ENCODE measurements around the gene CLCN4.

Gene CLCN4

DNA sequence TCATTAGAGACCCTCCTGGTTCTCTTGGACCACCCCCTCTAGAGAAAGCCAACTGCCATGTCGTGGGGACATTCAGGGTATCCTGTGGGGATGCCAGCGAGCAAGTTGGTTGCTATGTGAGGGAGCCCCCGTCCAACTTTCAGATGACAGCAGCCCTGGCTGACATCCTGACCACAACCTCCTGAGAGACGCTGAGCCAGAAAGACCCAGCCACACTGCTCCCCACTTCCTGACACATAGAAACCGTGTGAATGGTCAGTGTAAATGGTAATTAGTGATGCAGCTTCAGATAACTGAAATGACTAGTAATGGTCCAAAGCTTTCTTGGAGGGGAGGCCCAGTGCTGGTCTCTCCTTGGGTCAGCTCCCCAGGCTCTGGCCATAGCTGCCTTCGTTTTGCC lies 10.8 kb downstream of the CLCN4 start:
- DNase-seq (ENCODE audit: low spot score): no peak

DNA sequence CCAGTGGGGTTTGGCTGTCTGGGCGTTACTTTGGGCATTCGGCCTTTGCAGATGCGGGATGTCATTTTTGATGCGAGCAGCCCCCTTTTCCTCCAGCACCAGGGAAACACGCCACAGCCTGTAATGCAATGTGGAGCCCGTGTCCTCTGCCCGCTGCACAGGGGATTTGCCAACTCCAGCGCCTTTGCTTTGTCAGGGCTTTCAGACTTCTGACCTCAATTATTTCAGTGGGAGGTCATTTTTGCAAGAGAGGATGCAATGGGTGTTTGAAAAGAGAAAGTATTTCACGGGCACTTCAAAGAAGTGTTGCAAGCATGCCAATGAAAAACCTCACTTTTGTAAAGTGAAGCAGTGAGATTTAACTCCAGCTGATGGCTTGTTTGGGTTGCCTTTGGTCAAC lies 11.5 kb downstream of the CLCN4 start:
- DNase-seq (ENCODE audit: low spot score): no peak

DNA sequence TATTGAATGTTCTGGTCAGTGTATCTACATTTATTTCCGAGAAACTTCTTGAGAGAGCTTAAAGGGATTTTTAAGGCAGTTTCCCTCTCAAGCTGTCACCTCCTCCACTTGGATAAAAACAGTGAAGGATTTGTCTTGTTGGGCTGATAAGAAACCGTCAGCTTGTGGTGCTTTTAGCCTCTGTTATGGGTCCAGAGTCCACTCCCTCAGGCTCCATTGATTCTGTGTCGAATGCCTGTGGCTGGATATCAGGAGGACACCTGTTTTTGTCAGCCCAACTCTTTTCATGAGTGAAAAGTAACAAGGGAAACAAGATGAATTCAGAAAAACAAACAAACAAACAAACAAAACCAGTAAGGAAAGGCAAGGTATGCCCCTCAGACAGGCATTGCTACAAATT lies 12.4 kb downstream of the CLCN4 start:
- no peak for DNase-seq (ENCODE audit: low spot score)

DNA sequence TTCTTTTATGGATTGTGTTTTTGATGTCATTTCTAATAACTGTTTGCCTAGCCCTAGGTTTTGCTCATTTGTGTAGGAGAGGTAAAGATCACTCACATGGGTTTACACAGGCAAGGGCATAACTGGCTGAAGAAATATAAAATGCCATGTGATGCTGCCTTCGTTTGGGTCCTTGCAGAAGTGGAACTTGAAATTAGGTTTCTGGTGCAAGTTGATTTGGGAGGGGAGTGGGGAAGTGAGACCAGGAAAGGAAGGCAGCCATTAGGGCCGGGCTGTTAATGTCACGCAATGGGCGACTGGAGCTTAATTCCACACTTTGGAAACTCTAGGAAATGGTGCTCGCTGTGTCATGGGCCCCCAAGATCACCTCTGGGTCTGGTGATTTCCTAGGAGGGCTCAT lies 14.5 kb downstream of the CLCN4 start:
- DNase-seq (ENCODE audit: low spot score): no peak

DNA sequence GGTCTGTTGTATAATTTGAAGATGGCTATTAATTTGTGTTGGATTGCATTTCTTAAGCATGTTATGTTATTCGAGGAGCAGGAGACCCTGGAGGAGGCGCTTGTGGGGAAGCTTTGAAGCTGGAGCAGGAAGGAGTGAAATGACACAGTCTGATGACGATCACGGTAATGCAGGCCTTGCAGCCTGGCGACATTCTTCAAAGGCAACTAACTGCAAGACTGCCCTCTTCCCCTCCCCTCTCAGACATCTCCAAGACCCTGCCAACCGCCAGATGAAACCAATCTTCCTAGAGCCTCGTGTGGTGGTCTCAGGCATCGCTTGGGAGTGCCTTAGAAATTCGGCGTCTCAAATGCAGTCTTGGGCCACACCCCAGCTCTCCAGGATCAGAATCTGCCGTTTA lies 16.1 kb downstream of the CLCN4 start:
- no peak for DNase-seq (ENCODE audit: low spot score)

DNA sequence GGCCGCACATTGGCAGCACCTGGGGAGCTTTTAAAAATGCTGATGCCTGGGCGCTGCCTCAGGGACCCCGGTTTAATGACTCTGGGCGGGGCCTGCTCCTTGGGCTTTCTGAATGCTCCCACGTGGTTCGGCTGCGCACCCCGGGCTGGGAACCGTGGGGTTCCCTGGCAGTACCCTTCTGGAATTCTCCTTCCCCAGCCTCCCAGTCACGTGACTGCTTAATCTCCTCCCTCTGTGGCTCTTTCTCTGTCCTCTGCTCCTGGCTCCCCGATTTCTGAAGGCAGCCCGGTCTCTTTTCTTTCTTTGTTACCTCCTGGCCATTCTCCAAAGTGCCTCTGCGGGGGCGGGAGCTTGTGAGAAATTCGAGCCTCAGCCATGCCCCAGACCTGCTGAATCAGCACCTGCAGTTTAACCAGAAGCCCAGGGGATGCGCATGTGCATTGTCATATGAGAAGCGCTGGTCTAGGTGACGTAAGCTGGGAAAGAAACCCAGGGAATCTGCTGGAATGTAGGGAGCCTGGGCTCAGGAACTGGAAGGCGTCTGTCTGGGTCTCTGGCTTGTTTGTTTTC lies 16.6 kb downstream of the CLCN4 start:
- DNase-seq (ENCODE audit: low spot score): no peak

DNA sequence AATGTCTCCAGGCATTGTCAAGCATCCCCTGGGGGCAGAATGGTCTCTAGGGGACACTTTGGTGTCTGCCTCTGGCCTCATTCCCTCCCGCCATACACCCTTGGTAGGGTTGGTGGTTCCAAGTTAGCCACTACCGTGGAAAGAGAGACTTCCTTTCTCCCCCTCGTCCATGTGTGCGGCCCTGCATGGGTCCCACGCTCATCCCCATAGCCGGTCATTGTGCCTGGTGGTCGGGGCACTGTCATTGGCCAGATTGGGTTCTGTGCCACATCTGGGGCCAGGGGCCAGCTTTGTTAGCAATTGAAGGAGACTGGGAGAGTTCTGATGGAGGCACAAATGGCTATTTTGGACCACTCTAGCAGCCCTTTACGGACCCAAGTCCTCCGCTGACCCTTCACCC lies 17.3 kb downstream of the CLCN4 start:
- DNase-seq (ENCODE audit: low spot score): no peak

DNA sequence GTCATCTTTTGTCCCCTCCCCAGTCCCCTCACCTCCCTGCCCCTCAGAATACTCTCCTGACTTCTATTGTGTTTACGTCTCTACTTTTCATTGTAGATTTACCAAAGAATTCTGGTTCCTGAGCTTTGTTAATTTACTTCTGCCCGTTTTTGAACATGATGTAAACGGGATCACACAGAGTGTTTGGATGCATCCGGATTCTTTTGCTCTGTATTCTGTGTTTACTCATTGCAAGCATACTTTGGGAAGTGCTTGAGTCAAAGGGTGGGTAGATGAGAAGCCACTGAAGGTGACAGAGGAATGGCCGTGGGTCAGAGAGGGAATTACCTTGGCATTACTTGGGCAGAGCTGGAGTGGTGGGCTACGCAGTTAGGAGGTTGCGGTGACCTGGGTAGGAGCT lies 18.0 kb downstream of the CLCN4 start:
- no peak for DNase-seq (ENCODE audit: low spot score)

DNA sequence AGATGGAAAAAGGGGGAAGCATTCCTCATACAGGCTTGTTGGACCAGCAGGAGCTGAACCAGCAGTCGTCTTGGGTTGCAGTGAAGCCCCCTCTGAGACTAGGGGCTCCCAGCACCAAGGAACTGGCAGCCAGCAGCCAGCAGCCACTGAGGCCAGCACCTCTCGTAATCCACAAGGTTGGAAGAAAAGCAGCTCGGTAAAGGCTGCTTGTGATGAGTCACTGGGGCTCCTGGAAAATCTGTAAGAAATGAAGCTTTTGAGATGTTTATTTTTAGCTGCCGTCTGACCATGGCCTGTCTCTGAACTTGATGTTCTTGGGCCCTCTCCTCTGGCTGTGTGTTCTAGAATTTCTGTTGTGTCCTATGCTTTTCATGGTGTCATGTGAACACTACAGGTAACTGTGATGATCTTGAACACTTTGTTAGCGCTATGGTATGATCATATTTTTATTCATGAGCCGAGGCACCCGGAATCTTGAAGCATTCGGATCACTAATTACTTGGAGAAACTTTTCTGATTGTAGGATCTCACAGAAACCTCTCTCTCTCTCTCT lies 18.6 kb downstream of the CLCN4 start:
- DNase-seq (ENCODE audit: low spot score): no peak

DNA sequence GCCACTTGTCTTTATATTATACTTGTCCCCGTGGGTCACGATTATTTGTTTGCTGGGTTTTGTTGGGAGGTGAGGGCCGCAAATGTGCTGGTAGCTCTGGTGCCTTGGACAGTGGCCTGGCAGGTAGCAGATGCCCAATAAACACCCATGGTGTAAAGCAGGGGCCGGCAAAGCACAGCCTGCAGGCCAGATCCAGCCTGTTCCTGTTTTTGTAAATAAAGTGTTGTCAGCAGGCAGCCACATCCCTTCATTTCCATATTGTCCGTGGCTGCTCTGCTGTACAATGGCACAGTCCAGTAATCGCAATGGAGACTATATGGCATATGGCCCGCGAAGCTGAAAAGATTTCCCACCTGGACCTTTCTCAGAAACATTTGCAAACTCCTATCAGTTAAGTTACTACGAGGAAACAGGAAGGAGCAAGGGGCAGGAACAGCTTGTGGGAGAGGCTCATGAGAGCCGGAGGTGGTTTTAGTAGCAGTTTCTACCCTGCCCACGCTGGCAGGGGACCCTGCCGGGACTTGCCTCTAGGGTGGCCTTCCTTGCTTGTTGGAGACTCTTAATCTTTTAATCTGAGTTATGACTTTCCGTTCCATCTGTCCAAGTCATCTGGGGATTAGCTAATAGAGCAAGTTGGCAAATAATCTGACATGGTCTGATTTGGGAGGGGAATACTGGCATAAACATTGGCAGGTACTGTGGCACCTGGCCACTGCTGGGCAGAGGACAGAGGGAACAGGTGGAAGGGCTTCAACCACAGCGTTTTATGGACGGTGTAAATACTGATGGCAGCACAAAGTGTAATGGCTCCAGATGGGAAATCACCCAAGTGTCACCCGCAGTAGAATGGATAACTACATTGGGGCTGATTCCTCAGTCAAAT lies 19.6 kb downstream of the CLCN4 start:
- no peak for DNase-seq (ENCODE audit: low spot score)

DNA sequence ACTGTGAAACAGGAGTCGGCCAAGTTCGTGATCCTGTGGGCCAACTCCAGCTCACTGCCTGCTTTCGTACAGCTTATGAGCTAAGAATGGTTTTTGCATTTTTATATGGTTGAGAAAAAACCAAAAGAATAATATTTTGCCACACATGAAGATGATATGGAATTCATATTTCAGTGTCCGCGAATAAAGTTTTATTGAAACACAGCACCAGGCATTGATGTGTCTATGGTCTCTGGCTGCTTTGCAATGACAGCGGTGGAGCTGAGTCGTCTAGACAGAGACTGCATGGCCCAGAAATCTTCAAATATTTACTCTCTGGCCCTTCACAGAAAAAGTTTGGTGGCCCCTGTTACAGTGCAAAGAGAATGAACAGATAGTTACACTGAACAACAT lies 20.2 kb downstream of the CLCN4 start:
- DNase-seq (ENCODE audit: low spot score): no peak

DNA sequence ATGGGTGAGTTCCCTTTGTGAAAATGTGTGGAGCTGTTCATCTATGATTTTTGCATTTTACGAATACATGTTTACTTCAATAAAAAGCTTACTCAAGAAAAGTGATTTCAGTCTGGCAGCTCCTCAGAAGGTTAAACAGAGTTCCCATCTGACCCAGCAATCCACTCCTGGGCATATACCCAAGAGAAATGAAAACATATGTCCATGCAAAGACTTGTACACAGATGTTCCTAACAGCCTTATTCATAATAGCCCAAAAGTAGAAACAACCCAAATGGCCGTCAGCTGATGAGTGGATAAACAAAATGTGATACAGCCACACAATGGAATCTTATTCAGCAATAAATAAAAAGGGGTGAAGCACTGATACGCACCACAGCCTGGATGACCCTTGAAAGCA lies 20.8 kb downstream of the CLCN4 start:
- DNase-seq (ENCODE audit: low spot score): no peak

DNA sequence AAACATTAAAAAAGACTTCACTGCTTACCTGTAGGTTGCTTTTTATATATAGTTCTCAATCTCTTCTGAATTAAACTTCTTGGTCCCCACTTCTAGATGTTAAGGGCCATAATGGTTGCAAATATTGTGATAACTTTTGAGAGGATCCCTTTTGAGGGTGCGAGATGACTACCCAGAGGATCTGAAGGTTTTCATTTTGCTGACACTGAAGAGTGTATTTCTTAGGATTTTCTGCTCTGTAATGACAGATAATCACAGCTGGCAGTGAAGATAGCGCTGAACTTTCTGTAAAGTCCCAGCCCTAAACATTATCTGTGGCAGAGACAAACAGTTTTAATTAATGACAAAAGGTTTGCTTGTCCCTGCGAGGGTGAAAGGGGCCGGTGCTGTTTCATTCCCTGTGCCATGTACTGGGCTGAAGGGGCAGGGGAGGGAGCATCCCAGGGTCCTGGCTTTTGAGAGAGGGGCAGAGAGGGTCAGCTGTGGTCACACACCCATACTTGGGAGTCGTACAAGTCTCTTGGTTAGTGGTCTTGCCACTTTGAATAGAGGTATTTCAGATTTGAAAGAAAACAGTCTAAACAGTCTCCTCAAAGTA lies 22.2 kb downstream of the CLCN4 start:
- DNase-seq (ENCODE audit: low spot score): peak; percentile 83

DNA sequence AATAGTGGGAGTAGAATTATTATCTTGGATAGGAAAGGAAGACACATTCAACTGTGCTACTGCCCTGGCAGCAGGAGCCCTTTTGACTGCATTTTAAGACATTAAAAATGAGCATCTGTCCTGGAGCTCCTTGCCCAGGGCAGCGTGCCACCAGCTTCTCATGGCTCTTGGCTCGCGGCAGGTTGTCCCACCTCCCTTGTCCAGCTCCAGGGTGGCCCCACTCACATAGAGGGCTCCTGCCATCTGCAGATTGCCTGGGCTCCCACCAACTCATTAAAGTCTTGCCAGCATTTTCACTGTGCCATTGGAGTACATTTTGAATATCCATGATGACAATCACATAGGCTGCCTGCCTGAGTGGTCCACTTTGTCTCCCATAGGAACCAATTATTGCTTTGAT lies 27.0 kb downstream of the CLCN4 start:
- no peak for DNase-seq (ENCODE audit: low spot score)

DNA sequence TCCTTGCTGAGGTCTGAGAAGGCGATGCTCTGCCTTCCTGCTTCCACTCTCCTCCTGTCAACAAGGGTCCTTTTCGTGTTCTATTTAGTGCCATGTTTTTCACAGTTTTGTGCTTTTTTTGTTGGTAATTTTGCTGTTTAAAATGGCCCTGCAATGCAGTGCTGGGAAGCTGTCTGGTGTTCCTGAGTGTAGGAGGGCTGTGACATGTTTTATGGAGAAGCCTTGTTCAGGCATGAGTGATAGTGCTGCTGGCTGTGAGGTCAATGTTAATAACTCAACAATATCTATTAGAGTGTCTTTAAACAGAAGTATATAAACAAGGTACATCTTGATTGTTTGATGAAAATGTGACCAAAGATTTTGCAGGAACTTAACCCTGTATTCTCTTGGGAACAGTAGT lies 27.6 kb downstream of the CLCN4 start:
- DNase-seq (ENCODE audit: low spot score): no peak

DNA sequence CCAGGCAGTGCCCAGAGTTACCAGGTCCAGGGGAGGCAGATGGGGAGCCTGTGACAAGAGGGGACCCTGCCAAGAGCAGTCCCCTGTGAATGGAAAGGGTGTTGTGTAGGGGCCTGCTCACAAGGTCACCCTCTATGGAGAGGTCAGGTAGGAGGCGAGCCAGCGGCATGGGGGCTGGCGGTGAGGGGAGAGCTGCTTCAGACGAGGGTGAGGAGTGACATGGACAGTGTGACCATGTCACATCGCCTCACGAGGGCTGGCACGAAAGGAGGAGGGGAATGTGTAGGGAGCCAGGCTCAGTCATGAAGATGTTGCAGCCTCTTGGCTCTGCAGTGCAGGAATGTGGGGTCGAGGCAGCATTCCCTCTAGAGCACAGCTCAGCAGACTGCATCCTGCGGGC lies 29.6 kb downstream of the CLCN4 start:
- no peak for DNase-seq (ENCODE audit: low spot score)

DNA sequence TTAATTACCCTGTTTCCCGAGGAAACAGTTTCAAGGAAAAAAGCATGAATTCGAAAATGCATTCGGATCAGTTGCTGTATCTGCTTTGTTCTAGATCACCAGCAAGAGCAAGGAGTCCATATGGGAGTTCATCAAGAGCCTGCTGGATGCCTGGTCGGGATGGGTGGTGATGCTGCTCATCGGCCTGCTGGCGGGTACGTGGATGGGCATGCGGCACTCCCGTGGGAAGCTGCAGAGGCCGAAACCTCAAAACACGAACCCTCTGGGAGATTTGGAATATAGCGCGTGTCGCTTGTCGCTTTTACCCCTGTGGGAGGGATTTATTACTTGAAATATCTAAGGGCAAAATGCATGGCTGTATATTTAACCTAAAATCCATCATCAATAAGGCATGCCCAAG lies 30.6 kb downstream of the CLCN4 start:
- DNase-seq (ENCODE audit: low spot score): no peak

DNA sequence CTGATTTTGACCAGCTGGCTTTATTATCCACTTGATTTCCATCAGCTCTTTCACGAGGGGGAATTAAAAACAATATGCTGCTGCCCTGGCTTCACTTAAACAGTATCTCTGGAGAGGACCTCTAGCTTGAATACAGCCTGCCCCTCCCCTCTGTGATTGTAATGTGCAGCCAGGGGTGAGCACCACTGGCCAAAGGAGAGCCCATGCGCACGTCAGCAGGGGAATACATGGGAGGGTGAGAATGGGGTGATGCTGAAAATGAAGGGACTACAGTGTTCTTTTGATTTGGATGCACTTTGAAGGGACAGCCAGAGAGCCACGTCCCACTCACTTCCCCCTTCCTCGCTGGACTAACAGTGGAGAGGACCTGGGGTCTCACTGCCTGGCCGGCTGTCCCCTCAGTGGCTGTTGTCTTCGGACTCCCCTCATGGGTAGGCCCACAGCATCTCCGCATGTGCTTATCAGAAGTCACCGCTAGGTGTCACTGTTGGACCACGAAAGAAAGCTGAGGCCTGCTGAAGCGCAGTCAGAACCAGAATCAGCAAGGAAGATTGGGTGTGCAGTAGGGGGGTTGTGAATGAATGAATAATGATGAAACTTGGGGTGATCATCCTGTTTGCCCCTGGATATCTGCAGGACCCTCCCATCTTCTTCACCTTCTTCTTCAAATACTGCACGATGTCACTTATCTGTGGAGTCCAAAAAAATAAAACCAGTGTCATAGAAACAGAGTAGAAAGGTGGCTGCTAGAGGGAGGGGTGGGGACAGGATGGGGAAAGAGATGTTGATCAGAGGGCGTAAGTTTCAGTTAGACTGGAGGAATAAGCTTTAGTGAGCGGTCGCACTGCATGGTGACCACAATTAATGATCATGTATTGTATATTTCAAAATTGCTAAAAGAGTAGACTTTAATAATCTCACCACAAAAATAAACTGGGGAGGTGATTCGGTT lies 32.8 kb downstream of the CLCN4 start:
- peak; percentile 81 for DNase-seq (ENCODE audit: low spot score)

DNA sequence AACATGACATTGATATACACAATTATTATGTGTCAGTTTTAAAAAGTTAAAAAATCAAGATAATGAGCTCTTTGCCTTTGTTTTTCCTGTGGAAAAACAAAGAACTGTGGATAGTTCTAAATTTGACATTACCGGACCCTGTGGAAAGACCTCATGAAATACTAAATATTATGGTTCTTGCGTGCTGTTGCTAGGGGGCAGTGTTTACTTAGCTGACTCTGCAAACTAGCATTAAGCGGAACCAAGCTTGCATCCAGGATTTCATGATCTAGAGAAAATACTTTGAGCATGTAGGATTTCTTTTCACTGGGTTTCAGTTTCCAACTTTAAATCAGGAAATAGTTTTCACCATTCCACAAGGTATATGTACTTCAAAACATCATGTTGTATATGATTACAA lies 33.6 kb downstream of the CLCN4 start:
- peak; percentile 41 for DNase-seq (ENCODE audit: low spot score)

DNA sequence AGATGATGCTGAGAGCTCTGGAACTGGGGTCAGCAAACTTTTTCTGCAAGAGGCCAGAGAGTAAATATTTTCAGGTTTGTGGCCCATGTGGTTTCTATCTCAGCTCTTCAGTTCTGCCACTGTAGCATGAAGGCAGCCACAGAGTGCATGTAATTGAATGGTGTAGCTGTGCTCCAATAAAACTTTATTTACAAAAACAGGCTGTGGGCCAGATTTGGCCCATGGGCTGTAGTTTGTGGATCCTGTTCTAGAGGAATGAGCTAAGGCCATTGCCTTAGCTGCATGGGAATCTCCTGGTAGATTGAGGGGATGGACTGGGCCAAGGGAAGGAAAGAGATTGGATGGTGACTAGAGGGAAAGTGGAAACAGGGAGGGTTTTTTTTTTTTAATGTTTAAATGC lies 36.8 kb downstream of the CLCN4 start:
- no peak for DNase-seq (ENCODE audit: low spot score)

DNA sequence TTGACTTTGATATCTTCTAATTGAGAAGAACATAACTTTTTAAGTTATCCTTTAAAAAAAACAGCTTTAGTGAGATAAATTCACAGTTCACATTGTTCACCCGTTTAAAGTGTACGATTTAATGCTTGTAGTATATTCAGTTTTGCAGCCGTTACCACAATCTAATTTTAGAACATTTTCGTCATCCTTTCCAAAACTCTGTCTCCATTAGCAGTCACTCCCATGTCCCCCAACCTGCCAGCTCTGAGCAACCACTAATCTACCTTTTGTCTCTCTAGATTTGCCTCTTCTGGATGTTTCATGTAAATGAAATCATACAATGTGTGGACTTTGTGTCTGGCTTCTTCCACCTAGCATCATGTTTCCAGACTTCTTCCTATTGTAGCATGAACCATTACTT lies 38.6 kb downstream of the CLCN4 start:
- no peak for DNase-seq (ENCODE audit: low spot score)

DNA sequence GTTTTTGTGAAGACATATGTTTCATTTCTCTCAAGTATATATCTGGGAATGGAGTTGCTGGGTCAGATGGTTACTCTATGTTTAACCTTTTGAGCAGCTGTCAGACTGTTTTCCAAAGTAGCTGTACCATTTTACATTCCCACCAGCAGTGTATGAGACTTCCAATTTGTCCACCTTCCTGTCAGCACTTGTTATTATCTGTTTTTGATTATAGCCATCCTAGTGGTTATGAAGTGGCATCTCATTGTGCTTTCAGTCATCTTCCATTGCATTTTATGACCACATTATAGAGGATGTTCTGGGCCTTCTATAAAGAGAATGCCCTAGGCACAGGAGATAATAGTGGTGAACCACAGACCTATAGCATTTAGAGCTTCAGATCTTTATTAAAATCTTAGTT lies 39.2 kb downstream of the CLCN4 start:
- no peak for DNase-seq (ENCODE audit: low spot score)

Measured in hematopoietic multipotent progenitor cell treated with erythropoietin and hydrocortisone succinate and interleukin-3 and kit ligand, for 15 days (in vitro differentiated cells).